Measurements from ENCODE around the gene RAB11FIP2. TPM values are rescaled to one million over a fixed set of nuclear protein-coding genes. Genes with fewer than 3 reads are reported as not detected.

RAB11FIP2 gene
- total and polyA plus RNA-seq, 2 of the 8 experiments (the other 6 are each of a cell fraction or from before 2014, with no cell fraction given), result 3.1 to 12.7 TPM

DNA sequence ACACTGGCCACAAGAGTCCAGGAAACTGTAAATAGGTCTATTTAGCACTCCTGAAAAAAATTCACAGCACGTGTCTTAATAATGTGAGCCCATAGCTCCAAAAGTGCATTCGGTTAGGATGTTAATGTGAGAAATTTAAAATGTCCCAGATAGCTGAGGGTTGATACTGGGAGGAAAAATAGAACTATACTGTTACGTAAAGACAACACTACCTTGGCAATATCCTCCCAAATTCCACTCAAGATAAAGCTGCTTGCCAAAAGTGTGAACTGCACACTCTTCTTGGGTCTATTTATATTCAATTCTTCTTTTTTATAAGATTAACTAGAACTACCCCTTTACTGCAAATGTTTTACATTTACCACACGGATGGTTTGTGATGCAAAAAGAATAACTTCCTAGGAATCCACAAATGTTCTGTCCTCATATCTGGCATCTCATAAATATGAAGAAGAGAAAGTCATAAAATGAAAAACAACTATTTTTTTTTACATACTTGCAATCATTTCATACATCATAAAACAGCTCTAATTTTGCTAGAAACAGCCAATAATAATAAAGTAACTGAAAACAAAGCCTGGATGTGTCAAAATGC lies 10.4 kb downstream of the RAB11FIP2 start:
- H4K91ac ChIP-seq (replicated peaks; ENCODE audit: insufficient read length, low read length), result no peak overlapping the region
- H3K9ac ChIP-seq (replicated peaks in 1 of 4; ENCODE audit: extremely low read depth in 1 of 4, low read depth in 3 of 4, low read length in 3 of 4), result peak overlapping the region in 1 of 4 experiments; percentile 34; a peak in 1 of 7 replicates
- no peak overlapping the region for H3K4me3 ChIP-seq (ENCODE audit: extremely low read depth in 1 of 4, insufficient read depth in 2 of 4, low read depth in 3 of 4, low read length in 4 of 4)
- no peaks in the 10 kb centered on the region for H3K27me3 ChIP-seq (replicated peaks in 1 of 4; ENCODE audit: control insufficient read depth in 3 of 4, extremely low read depth in 1 of 4, insufficient read depth in 3 of 4, low read length in 3 of 4)
- no peak overlapping the region for H3K4ac ChIP-seq (replicated peaks; ENCODE audit: insufficient read length, low read depth, low read length)
- H3K14ac ChIP-seq (ENCODE audit: insufficient read length), result no peak overlapping the region
- 81% methylated on average over 4 of the region's 4 CpGs; no CpG with 5 or more reads in 1 of the 2 experiments for WGBS, 2 experiments (ENCODE audit: extremely low coverage in 1 of 2, insufficient coverage in 1 of 2, insufficient read length in 1 of 2, insufficient replicate concordance in 2 of 2, low coverage in 1 of 2, low lambda C conversion rate in 2 of 2, missing lambda C conversion rate in 1 of 2)
- H2AFZ ChIP-seq (ENCODE audit: low read length), result no peak overlapping the region
- H3K36me3 ChIP-seq (ENCODE audit: control insufficient read depth in 2 of 4, insufficient read depth in 4 of 4, low read length in 3 of 4), result peaks cover 0 to 3% (median 0%) of the 10 kb centered on the region in 4 experiments; a peak in 1 of 8 replicates
- no peak overlapping the region for H2BK15ac ChIP-seq (ENCODE audit: low read length)
- H4K5ac ChIP-seq (ENCODE audit: insufficient read length, low read depth, low read length), result no peak overlapping the region
- DNase-seq (ENCODE audit: low read depth in 1 of 2, low spot score in 2 of 2) (no peak), FAIRE-seq (no peak)
- H3K79me2 ChIP-seq (ENCODE audit: control insufficient read depth in 1 of 2, insufficient read depth in 2 of 2, low read length in 2 of 2), result peaks cover 0 to 6% of the 10 kb centered on the region in 2 experiments; a peak in 2 of 4 replicates
- no peak overlapping the region for H2BK120ac ChIP-seq (replicated peaks; ENCODE audit: low read depth, low read length)
- H3K27ac ChIP-seq (ENCODE audit: low read depth, low read length), result no peak overlapping the region
- H3K18ac ChIP-seq (ENCODE audit: extremely low read depth, low read length), result no peak overlapping the region
- no peaks in the 10 kb centered on the region for H3K9me3 ChIP-seq (ENCODE audit: insufficient read depth in 2 of 2, low read depth in 1 of 2, low read length in 1 of 2)
- H2AK5ac ChIP-seq (ENCODE audit: low read depth, low read length), result no peak overlapping the region
- no peak overlapping the region for H3K4me2 ChIP-seq (ENCODE audit: insufficient read depth in 1 of 2, low read depth in 2 of 2, low read length in 2 of 2)
- H4K8ac ChIP-seq (ENCODE audit: extremely low read depth, insufficient read depth, low read length), result no peak overlapping the region
- H3K56ac ChIP-seq (replicated peaks; ENCODE audit: insufficient read length, low read depth, low read length), result no peak overlapping the region
- H3K79me1 ChIP-seq (ENCODE audit: low read depth, low read length), result no peaks in the 10 kb centered on the region; the same call in 1 of the 2 replicates
- no peaks in the 10 kb centered on the region for H3K23me2 ChIP-seq (ENCODE audit: low read depth, low read length)
- ChIA-PET CTCF (ENCODE audit: partially characterized antibody) (interaction anchor here (1.1 kb wide), 1 partner anchor 70 kb away, joined by 3 read pairs; no protein-coding TSS in a partner anchor), POLR2A (ENCODE audit: partially characterized antibody) (interaction anchor here (1.2 kb wide), 1 partner anchor 10 kb away, joined by 3 read pairs; the partner anchor contains the start of gene RAB11FIP2)
- peaks cover 0 to 2% of the 10 kb centered on the region in 2 experiments for H4K20me1 ChIP-seq (replicated peaks in 1 of 2; ENCODE audit: control insufficient read depth in 1 of 2, insufficient read depth in 2 of 2, low read length in 2 of 2)
- TF ChIP-seq GABPA (IDR thresholded peaks at IDR 0.05; ENCODE audit: borderline replicate concordance, insufficient read depth, low read length) (no peak), JUND (IDR thresholded peaks at IDR 0.05; ENCODE audit: low read length) (no peak), ATF2 (IDR thresholded peaks at IDR 0.05; ENCODE audit: low read length) (no peak), YY1 (IDR thresholded peaks at IDR 0.05; ENCODE audit: low read depth, low read length) (no peak), CBX8 (IDR thresholded peaks at IDR 0.05; ENCODE audit: borderline replicate concordance, low read depth, low read length) (no peak)
- no peak overlapping the region for H2BK12ac ChIP-seq (ENCODE audit: low read depth, low read length)
- H2BK20ac ChIP-seq (ENCODE audit: low read length), result no peak overlapping the region
- no peak overlapping the region for H2BK5ac ChIP-seq (ENCODE audit: low read depth, low read length)
- H3K23ac ChIP-seq (ENCODE audit: insufficient read length), result no peak overlapping the region
- 0 out of 7 replicates have a peak, but pooled peaks cover 0 to 2% (median 0%) of the 10 kb centered on the region in 4 experiments for H3K4me1 ChIP-seq (replicated peaks in 1 of 4; ENCODE audit: control insufficient read depth in 3 of 4, insufficient read depth in 4 of 4, low read length in 3 of 4)
